GM18861 (cell line): ENCODE data around the gene OR3A2.
"Not testable (repeated sequence)": the region's sequence is repeated elsewhere in the genome, so short reads cannot be mapped to it uniquely, and the experiment has no call there.

Experiments used
- ATAC-seq: cut with Tn5 transposase; IDR thresholded peaks from one replicate; pipeline ENCODE4 v1.9.1; 2021; ENCODE audit not compliant: unreplicated experiment

The OR3A2 gene

GRCh38 chr17:3295632-3296031 is 90.5 kb downstream of the OR3A2 start:
- no peak for ATAC-seq

GRCh38 chr17:3293548-3293947 is 92.6 kb downstream of the OR3A2 start:
- not testable (repeated sequence) for ATAC-seq

GRCh38 chr17:3282901-3283300 is 103.2 kb downstream of the OR3A2 start:
- ATAC-seq: no peak

- ATAC-seq: no peak
Measured at GRCh38 chr17:3276126-3276525, 110.0 kb downstream of the OR3A2 start.

- no peak for ATAC-seq
Measured at GRCh38 chr17:3271072-3271848, 114.8 kb downstream of the OR3A2 start.

GRCh38 chr17:3260600-3260999 is 125.5 kb downstream of the OR3A2 start:
- ATAC-seq: no peak

GRCh38 chr17:3260163-3260562 is 125.9 kb downstream of the OR3A2 start:
- ATAC-seq: no peak

GRCh38 chr17:3256575-3256974 is 129.5 kb downstream of the OR3A2 start:
- ATAC-seq: no peak

- not testable (repeated sequence) for ATAC-seq
Measured at GRCh38 chr17:3249013-3249412, 137.1 kb downstream of the OR3A2 start.

GRCh38 chr17:3244841-3245240 is 141.3 kb downstream of the OR3A2 start:
- not testable (repeated sequence) for ATAC-seq

- not testable (repeated sequence) for ATAC-seq
Measured at GRCh38 chr17:3241044-3241443, 145.1 kb downstream of the OR3A2 start.

- ATAC-seq: not testable (repeated sequence)
Measured at GRCh38 chr17:3238685-3239084, 147.4 kb downstream of the OR3A2 start.

GRCh38 chr17:3232300-3232699 is 153.8 kb downstream of the OR3A2 start:
- not testable (repeated sequence) for ATAC-seq
